Skeletal muscle satellite cell (primary cell): Measurements from ENCODE around the gene FHL1. TPM values are rescaled to one million over a fixed set of nuclear protein-coding genes. Genes with fewer than 3 reads are reported as not detected.

Experiments
- small RNA-seq: library from RNA; depleted of rRNA; stranded (forward); fragments of <200 nt; gene quantifications from one replicate; pipeline ENCODE3, GENCODE V24; 2012

The FHL1 gene

Small RNA genes within 50 kb of the gene (small RNA-seq; reads per million reads assigned to genes)
- not detected for gene RF01210
